Lower leg skin (tissue), 3 donors: ENCODE data around the gene FNDC3B.

Experiments
- POLR2A ChIP-seq, 2 donors: fragments of 450-650 bp; IDR thresholded peaks; one replicate each; pipeline ENCODE4 v1.6.1; 2016 to 2017; ENCODE audit warnings: antibody characterized with exemption in 2 of 2, mild to moderate bottlenecking in 1 of 2, moderate library complexity in 1 of 2
- TF ChIP-seq, protein P1 (sequence below), 3 donors: fragments of 450-650 bp; IDR thresholded peaks; one replicate each; pipeline ENCODE4 v1.5.1; 2016; ENCODE audit warnings: antibody characterized with exemption in 3 of 3, mild to moderate bottlenecking in 3 of 3, moderate library complexity in 2 of 3

GRCh38 chr3:172068977-172069376, 29.6 kb downstream of the FNDC3B start:
- TF ChIP-seq, protein P1, sequence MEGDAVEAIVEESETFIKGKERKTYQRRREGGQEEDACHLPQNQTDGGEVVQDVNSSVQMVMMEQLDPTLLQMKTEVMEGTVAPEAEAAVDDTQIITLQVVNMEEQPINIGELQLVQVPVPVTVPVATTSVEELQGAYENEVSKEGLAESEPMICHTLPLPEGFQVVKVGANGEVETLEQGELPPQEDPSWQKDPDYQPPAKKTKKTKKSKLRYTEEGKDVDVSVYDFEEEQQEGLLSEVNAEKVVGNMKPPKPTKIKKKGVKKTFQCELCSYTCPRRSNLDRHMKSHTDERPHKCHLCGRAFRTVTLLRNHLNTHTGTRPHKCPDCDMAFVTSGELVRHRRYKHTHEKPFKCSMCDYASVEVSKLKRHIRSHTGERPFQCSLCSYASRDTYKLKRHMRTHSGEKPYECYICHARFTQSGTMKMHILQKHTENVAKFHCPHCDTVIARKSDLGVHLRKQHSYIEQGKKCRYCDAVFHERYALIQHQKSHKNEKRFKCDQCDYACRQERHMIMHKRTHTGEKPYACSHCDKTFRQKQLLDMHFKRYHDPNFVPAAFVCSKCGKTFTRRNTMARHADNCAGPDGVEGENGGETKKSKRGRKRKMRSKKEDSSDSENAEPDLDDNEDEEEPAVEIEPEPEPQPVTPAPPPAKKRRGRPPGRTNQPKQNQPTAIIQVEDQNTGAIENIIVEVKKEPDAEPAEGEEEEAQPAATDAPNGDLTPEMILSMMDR (IDR thresholded peaks at IDR 0.05): no peak
- no peak for TF ChIP-seq POLR2A (IDR thresholded peaks at IDR 0.05)
